Liver (tissue), 3 donors: Measurements from ENCODE around the gene EEFSEC.

Experiments used
- EGR1 ChIP-seq, 2 donors: IDR thresholded peaks; 2 replicates each; pipeline ENCODE4 v1.6.1; 2016 to 2018; ENCODE audit warnings: antibody characterized with exemption in 2 of 2, low read depth in 2 of 2
- GABPA ChIP-seq, 2 donors: IDR thresholded peaks in 1 of 2; conservative IDR thresholded peaks in 1 of 2; 2 replicates each; pipeline ENCODE4 v1.6.1; 2016; ENCODE audit warnings: antibody characterized with exemption in 2 of 2, mild to moderate bottlenecking in 1 of 2, moderate library complexity in 1 of 2
- HNF4A ChIP-seq, 2 donors: conservative IDR thresholded peaks; 2 replicates each; pipeline ENCODE4 v1.6.1; 2016; ENCODE audit warnings: antibody characterized with exemption in 2 of 2, mild to moderate bottlenecking in 2 of 2
- RAD21 ChIP-seq, 2 donors: IDR thresholded peaks; 2 replicates each; pipeline ENCODE4 v1.6.1; 2016; ENCODE audit warnings: antibody characterized with exemption in 2 of 2, mild to moderate bottlenecking in 2 of 2
- RXRA ChIP-seq, 2 donors: IDR thresholded peaks; 2 replicates each; pipeline ENCODE4 v1.6.1; 2017 to 2018; ENCODE audit warnings: antibody characterized with exemption in 2 of 2, mild to moderate bottlenecking in 1 of 2
- SP1 ChIP-seq: IDR thresholded peaks from 2 replicates; pipeline ENCODE4 v1.6.1; 2018; ENCODE audit warnings: antibody characterized with exemption, mild to moderate bottlenecking
- TAF1 ChIP-seq: conservative IDR thresholded peaks from 2 replicates; pipeline ENCODE4 v1.6.1; 2016; ENCODE audit warnings: antibody characterized with exemption, mild to moderate bottlenecking
- YY1 ChIP-seq: IDR thresholded peaks from 2 replicates; pipeline ENCODE4 v1.6.1; 2016; ENCODE audit warnings: antibody characterized with exemption, mild to moderate bottlenecking
- TF ChIP-seq, protein P1 (sequence below): fragments of 150-350 bp; IDR thresholded peaks from 2 replicates; pipeline ENCODE4 v1.5.1; 2017; ENCODE audit warnings: improper control_type of control experiment, low read depth, low read length; ENCODE audit not compliant: missing input control
- TF ChIP-seq, protein P2 (sequence below): IDR thresholded peaks from 2 replicates; pipeline ENCODE4 v1.6.1; 2016; ENCODE audit warnings: antibody characterized with exemption, mild to moderate bottlenecking
- TF ChIP-seq, protein P3 (sequence below): IDR thresholded peaks from 2 replicates; pipeline ENCODE4 v1.6.1; 2016; ENCODE audit warnings: antibody characterized with exemption
- donor health status: healthy.
- donor health status: healthy.

DNA sequence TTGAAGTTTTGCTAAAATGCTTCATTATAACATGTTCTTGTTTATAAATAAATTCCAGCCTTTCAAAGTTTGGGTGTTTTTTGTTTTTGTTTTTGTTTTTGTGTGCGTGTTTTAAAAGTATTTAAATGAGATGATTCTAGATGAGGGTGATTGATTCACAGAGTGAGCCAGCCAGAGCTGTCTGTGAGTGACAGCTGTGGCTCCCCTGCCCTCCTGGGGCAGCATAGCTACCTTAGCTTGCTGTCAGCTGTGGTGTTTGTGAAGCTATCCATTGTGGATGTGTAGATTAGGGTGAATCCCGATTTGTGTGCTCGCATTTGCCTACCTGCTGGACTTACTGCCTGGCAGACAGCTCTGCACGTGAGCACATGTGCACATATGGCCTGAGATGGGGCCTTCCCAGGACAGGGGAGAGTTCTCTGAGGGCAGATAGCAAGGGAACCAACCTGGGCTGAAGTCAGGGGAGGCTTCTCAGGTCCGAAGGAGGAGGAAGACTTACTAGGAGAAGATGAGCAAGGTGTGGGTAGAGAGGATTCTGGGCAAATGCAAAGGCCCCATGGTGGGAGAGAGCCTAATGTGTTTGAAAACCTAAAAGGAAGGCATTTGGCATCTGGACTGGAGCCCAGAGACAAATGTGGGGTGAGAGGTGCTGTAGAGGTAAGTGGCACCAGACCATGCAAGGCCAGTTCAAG lies 124.2 kb downstream of the EEFSEC start:
- TF ChIP-seq, protein P1, sequence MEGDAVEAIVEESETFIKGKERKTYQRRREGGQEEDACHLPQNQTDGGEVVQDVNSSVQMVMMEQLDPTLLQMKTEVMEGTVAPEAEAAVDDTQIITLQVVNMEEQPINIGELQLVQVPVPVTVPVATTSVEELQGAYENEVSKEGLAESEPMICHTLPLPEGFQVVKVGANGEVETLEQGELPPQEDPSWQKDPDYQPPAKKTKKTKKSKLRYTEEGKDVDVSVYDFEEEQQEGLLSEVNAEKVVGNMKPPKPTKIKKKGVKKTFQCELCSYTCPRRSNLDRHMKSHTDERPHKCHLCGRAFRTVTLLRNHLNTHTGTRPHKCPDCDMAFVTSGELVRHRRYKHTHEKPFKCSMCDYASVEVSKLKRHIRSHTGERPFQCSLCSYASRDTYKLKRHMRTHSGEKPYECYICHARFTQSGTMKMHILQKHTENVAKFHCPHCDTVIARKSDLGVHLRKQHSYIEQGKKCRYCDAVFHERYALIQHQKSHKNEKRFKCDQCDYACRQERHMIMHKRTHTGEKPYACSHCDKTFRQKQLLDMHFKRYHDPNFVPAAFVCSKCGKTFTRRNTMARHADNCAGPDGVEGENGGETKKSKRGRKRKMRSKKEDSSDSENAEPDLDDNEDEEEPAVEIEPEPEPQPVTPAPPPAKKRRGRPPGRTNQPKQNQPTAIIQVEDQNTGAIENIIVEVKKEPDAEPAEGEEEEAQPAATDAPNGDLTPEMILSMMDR = no peak
- TF ChIP-seq TAF1 = no peak
- no peak for TF ChIP-seq EGR1 (IDR thresholded peaks at IDR 0.05; ENCODE audit: low read depth in 2 of 2)
- TF ChIP-seq, protein P2, sequence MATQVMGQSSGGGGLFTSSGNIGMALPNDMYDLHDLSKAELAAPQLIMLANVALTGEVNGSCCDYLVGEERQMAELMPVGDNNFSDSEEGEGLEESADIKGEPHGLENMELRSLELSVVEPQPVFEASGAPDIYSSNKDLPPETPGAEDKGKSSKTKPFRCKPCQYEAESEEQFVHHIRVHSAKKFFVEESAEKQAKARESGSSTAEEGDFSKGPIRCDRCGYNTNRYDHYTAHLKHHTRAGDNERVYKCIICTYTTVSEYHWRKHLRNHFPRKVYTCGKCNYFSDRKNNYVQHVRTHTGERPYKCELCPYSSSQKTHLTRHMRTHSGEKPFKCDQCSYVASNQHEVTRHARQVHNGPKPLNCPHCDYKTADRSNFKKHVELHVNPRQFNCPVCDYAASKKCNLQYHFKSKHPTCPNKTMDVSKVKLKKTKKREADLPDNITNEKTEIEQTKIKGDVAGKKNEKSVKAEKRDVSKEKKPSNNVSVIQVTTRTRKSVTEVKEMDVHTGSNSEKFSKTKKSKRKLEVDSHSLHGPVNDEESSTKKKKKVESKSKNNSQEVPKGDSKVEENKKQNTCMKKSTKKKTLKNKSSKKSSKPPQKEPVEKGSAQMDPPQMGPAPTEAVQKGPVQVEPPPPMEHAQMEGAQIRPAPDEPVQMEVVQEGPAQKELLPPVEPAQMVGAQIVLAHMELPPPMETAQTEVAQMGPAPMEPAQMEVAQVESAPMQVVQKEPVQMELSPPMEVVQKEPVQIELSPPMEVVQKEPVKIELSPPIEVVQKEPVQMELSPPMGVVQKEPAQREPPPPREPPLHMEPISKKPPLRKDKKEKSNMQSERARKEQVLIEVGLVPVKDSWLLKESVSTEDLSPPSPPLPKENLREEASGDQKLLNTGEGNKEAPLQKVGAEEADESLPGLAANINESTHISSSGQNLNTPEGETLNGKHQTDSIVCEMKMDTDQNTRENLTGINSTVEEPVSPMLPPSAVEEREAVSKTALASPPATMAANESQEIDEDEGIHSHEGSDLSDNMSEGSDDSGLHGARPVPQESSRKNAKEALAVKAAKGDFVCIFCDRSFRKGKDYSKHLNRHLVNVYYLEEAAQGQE = no peak
- no peak for TF ChIP-seq GABPA (IDR thresholded peaks at IDR 0.05 in 1 of 2, conservative IDR thresholded peaks at IDR 0.05 in 1 of 2)
- no peak for TF ChIP-seq YY1
- TF ChIP-seq HNF4A (conservative IDR thresholded peaks at IDR 0.05) = no peak
- TF ChIP-seq RXRA (IDR thresholded peaks at IDR 0.05) = no peak
- TF ChIP-seq RAD21 (IDR thresholded peaks at IDR 0.05) = no peak
- TF ChIP-seq, protein P3, sequence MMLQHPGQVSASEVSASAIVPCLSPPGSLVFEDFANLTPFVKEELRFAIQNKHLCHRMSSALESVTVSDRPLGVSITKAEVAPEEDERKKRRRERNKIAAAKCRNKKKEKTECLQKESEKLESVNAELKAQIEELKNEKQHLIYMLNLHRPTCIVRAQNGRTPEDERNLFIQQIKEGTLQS = no peak
- TF ChIP-seq SP1 = no peak
